Islet of Langerhans (tissue), 1 donor: ENCODE results near the gene SMOC2.
A peak's percentile ranks its signal among the peaks of the same experiment; 100 is the strongest.
"Not testable (repeated sequence)": the region's sequence is repeated elsewhere in the genome, so short reads cannot be mapped to it uniquely, and the experiment has no call there.

ENCODE experiments used
- FAIRE-seq: peaks from one replicate; lab custom pipeline; 2011; peaks lifted over from hg19 to GRCh38; lab: Jason Lieb, UNC

The SMOC2 gene

DNA sequence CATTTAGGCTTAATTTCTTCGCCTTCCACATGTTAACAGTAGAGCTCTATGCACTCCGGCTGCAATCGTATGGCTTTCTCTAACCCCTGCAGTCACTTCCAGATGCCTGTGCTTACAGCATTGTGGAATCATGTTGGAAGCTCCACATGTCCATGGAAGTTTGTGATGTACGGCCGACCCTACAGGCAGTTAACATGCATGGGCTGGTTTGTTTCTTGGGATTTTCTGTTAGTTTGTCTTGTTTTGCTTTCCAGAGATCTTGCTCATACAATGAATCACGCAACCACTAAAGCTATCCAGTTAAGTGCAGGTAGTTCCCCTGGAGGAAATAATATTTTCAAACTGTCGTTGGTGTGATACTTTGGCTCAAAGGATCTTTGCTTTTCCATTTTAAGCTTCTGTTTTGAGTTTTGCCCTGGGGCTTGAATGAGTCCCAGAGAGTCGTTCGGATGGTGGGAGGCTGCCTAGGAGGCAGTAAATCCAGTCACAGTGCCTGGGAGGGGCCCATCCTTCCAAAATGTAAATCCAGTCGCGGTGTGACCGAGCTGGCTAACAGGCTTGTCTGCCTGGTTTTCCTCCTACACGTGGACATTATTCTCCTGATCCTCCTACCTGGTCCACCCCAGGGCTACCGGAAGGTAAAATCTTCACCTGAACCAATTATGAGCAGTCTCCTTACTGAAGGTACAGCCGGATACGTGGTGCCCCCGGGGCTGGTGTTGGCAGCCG is 225.9 kb downstream of the SMOC2 start:
- no peak for FAIRE-seq

DNA sequence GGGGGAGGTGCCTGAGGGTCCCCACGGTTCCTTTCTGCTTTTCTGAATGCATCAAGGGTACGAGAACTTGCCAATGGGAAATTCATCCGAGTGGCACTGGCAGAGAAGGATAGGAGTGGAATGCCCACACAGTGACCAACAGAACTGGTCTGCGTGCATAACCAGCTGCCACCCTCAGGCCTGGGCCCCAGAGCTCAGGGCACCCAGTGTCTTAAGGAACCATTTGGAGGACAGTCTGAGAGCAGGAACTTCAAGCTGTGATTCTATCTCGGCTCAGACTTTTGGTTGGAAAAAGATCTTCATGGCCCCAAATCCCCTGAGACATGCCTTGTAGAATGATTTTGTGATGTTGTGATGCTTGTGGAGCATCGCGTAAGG is 226.4 kb downstream of the SMOC2 start:
- FAIRE-seq, result no peak

DNA sequence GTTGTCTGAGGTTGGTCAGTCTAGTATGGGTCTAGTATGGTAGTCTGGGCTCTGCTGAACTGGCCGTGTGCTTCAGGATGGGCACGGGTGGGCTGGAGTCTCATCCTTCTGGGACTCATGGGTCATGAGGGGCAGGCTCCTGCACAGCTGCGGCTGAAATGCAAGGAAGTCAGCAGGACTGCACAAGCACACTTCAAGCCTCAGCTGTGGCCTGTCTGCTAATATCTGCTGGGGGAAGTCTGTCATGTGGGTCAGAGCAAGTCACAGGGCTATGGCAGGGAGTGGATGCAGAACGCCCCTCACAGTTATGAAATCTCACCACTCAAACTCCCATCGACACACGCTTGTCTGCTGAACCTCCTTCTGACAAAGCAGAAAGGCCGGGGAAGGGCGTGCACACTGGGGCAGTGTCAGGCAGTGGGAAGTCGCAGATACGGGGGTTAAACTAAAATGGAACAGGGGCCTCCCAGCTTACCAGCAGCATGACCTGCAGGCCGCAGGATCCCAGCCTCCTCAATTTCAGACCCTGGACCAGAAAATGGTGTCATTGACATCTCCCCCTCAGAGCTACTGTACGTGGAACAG is 229.5 kb downstream of the SMOC2 start:
- no peak for FAIRE-seq

DNA sequence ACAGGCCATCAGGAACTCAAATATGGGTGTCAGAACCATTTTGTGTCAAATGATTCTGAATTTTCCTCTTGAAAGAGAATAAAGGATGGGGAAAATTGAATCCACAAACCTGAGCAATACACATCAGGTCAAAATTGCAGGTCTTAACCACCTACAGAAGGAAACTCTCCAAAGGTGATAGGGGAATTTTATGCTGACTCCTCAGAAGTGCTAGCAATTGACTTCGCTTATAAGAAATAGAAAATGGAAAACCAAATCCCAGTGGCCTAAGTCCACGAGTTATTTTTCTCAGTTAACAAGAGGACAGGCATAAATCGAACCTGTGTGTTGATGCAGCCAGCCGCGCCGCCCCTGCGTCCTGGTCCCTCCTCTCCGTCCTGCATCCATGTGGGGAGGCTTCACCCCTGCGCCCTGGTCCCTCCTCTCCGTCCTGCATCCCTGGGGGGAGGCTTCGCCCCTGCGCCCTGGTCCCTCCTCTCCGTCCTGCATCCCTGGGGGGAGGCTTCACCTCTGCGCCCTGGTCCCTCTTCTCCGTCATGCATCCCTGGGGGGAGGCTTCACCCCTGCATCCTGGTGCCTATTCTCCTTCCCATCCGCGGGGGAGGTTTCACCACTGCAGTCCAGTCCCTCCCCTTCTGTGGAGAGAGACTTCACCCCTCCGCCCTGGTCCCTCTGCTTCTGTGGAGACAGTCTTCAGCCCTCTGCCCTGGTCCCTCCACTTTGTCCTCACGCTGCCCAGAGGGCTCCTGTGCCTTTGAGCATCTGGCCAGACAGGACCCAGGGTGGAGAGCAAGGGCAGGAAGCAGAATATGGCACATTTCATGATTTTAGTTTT is 230.3 kb downstream of the SMOC2 start:
- no peak for FAIRE-seq

GRCh38 chr6:168671863-168672546 is 231.0 kb downstream of the SMOC2 start:
- peak; percentile 9 for FAIRE-seq

GRCh38 chr6:168674595-168674994 is 233.6 kb downstream of the SMOC2 start:
- no peak for FAIRE-seq

DNA sequence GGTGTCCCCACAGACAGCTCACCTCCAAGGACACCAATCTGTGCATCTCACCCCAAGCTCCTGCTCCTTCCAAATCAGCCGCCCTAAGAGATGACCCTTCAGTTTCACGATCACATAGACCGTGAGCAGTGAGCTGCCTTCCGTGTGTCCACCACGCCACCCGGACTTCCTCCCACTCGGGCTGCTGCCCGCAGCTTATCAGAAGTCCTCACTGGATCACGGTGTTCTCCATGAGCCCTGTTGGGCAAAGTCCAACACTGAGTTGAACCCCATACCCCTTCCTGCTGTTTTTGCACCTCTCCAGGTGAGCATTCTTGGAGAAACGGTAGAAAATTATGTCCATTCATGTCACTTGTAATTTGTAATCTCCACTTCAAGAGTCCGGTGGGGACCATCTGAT is 234.4 kb downstream of the SMOC2 start:
- no peak for FAIRE-seq

GRCh38 chr6:168675933-168676551 is 235.1 kb downstream of the SMOC2 start:
- no peak for FAIRE-seq

GRCh38 chr6:168676552-168677322 is 235.8 kb downstream of the SMOC2 start:
- no peak for FAIRE-seq

DNA sequence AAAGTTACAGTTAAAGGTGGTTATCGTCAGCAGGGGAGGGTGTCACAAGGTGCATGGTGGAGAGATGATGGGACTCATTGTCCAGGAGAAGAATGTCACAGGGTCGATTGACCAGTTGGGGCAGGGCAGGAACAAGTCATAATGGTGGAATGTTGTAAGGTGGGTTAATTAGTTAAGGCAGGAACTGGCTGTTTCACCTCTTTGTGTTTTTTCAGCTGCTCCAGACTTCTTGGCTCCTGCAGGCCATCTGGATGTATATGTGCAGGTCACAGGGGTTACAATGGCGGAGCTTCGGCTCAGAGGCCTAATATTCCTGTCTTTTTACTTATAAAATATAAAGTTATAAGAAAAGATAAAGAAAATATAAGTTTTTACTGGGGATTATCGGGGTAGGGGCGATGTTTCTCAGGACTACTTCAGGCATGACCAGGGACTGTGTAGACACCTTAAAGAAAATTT is 236.4 kb downstream of the SMOC2 start:
- FAIRE-seq, result not testable (repeated sequence)

GRCh38 chr6:168678077-168678476 is 237.1 kb downstream of the SMOC2 start:
- FAIRE-seq, result no peak

DNA sequence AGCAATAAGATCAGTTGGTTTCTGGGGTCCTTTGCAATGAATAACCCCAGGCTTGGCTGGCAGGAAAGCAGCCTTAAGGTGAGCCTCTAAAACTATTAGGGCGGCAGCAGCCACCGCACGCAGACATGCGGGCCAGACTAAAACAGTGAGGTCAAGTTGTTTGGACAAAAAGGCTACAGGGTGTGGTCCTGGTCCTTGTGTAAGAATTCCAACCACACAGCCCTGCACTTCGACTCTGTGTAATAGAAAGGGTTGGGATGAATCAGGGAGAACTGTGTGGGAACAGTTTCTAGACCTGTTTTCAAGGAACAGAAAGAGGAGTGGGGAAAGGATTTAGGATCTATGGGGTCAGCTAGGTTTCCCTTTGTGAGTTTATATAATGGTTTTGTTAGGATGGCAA is 237.6 kb downstream of the SMOC2 start:
- FAIRE-seq, result no peak

- no peak for FAIRE-seq
These were observed 240.8 kb downstream of the SMOC2 start for GRCh38 chr6:168681748-168682147.

DNA sequence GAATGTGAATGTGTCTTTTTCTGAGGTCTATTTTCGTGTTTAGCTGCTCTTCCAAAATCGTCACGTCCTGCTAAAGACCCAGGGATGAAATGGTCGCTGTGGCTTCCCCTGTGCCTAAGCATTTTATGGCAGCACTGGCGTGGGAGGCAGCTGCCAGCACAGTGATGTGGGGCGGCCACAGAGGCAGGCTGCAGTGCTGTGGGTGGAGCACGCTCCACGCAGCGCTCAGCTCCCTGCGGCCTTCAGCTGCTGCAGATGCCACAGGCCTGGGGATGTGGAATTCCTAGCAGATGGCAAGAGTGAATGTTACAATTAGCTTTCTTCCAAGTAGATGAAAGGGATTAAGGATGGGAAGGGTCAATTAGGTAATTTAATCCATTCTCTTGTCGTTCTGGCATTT is 242.6 kb downstream of the SMOC2 start:
- FAIRE-seq, result no peak

GRCh38 chr6:168684471-168684870 is 243.5 kb downstream of the SMOC2 start:
- no peak for FAIRE-seq

DNA sequence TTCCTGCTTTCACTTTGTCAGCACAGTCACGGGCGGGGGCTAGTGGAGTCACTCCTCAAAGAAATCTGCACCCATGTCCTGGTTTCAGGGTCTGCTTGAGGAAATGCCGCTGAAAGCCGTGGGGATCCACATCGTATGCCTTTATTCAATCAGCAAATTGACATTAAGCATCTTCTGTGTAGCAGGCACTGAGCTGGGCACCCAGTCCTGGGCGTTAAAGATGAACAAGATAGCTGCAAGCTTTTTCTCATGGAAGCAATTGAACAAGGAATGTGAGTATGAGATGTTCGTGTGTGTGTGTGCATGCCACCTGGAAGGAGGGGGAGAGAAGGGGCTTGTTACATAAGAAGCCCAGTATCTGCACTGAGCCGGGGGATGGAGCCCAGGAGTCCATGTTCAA is 243.9 kb downstream of the SMOC2 start:
- no peak for FAIRE-seq

- no peak for FAIRE-seq
These were observed 245.2 kb downstream of the SMOC2 start for GRCh38 chr6:168686029-168686738.

DNA sequence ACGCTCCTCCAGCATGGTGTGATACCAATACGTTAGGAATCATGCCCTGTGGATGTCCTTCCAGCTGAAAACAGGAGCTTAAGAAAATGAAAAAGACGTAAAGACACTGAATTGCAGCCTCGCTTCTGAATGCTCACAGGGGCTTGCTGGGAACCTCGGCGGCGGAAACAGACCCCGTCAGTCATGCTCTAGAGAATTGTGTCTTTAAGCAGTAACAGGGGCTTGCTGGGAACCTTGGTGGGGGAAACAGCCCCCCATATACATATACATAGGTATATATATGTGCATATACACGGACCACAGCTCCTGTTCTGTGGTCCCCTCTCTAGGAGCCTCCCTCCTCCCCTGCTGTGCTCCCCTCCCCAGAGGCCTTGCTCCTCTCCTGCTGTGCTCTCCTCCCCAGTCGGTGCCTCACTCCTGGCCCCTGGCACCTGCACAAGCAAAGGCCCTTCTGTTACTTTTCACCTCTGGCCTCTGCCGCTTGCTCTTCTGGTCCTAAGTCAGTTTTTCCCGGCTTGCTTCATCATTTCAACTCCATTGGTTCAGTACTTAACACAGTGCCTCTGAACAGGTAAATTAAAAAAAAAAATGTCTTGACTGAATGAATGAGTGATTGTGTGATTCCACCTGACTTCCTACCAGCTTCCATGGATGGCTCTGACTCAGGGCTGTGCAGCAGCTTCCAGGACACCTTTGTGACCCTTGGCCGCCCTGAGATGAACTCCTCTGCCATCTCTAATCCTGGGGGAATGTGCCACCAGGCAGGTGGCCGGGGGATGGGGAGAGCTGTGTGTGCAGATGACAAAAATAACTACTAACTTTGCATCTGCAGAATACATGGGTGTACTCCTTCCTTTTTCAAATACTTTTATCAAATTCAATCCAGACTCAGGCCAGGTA is 246.1 kb downstream of the SMOC2 start:
- no peak for FAIRE-seq

DNA sequence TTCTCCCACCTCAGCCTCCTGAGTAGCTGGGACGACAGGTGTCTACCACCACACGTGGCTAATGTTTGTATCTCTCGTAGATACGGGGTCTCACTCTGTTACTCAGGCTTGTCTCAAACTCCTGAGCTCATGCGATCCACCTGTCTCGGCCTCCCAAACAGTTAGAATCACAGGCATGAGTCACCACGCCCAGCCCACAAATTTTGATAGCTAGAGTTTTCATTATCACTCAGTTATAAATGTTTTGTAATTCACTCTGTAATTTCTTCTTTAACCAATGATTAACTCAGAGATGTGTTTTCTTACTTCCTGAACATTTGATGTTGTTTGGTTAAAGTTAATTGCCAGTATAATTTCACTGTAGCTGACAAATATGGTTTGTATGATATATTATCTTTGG is 249.3 kb downstream of the SMOC2 start:
- no peak for FAIRE-seq

- FAIRE-seq, result no peak
These were observed 250.8 kb downstream of the SMOC2 start for GRCh38 chr6:168691774-168692173.
